GM10847 (cell line): ENCODE data around the gene LRIT3.

ENCODE experiments used
- POLR2A ChIP-seq: IDR thresholded peaks from 2 replicates; pipeline ENCODE4 v1.6.1; 2011; ENCODE audit not compliant: insufficient read length; ENCODE audit errors: extremely low read depth

The LRIT3 gene

DNA sequence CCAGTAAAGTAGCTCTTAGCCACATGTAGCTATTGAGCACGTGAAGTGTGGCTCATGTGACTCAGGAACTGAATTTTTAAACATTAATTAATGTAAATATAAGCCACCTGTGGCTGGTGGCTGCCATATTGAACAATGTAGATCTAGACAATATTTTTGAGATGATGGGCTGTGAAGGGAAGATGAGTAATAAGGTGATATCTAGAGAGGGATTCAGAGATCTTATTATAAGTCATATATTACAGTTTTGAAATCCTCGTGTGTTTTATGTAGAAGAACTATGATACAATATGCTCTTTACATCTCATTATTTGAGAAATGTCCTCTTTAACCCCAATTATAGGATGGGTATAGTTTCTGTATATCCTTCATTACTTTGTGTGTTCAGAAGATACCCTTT lies 26.7 kb upstream of the LRIT3 start:
- no peak for TF ChIP-seq POLR2A

DNA sequence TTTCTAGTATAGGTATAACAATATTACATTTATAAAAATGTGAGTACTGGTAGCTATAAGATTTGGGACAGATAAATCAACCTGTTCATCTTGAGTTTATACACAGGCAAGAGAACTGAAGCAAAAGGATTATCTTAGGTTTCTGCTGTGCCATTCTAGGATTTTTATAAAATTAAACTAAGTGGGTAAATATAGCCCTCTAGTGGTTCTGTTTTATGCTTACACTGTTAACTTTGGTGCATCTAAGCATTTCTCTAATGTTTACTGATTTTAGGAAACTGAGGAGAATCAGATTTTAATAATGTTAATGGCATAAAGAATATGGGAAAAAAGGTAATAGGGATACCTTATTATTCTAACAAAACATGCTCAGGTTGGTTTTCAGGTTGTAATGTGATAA lies 21.2 kb upstream of the LRIT3 start:
- no peak for TF ChIP-seq POLR2A

DNA sequence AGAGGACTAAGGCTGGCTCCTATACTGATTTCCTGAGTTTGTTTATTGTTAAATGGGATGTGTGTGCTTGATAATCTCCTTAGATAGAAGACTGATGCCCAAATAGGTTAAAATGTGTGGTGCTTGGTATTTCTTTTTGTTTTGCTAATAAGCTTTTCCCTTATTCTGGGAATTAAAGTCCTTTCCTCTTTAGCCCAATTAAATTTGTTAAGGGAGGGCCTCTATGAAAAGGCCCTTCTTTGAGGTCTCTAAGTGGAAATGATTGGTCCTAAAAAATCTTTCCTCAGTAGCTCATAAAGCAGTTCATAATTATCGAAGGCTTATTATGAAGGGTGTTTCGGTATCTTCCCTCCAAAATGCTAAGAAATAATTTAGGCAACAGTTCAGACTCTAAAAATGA lies 20.2 kb upstream of the LRIT3 start, which contains the start of gene RRH:
TSS of gene RRH (plus strand) at position 301 of the 400 bp plus-strand sequence. CDS start at position 357, 56 bp downstream.
- TF ChIP-seq POLR2A = no peak

DNA sequence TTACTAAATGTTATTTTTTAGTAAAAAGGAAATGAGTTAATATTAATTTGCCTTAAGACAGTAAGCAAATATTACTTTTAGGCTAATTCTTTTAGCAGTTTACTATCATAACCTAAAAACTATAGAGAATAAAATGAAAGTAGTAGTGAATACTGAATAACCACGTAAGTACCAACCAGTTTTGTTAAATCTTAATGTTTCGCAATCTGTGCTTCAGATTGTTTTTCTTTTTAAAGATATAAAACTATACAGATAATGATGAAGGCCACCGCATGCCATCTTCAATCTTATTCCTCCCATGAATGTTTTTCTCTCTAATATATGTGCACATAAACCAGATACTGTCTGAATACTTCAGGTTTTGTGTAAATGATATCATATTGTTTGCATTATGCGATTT lies 14.2 kb upstream of the LRIT3 start:
- no peak for TF ChIP-seq POLR2A

DNA sequence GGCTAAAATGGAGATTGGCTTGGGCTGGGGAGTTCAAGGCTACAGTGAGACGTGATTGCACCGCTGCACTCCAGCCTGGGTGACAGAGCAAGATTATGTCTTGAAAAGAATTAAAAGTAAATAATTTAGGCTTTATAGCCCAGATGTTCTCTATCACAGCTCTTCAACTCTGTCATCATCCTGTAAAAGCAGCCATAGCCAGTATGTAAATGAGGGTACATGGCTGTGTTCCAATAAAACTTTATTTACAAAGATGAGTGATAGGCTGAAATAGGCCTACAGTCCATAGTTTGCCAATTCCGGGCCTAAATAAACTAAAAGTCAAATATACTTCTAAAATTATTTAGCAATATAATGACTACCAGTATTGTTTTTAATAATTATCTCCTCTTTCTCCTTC lies 10.9 kb upstream of the LRIT3 start:
- no peak for TF ChIP-seq POLR2A

DNA sequence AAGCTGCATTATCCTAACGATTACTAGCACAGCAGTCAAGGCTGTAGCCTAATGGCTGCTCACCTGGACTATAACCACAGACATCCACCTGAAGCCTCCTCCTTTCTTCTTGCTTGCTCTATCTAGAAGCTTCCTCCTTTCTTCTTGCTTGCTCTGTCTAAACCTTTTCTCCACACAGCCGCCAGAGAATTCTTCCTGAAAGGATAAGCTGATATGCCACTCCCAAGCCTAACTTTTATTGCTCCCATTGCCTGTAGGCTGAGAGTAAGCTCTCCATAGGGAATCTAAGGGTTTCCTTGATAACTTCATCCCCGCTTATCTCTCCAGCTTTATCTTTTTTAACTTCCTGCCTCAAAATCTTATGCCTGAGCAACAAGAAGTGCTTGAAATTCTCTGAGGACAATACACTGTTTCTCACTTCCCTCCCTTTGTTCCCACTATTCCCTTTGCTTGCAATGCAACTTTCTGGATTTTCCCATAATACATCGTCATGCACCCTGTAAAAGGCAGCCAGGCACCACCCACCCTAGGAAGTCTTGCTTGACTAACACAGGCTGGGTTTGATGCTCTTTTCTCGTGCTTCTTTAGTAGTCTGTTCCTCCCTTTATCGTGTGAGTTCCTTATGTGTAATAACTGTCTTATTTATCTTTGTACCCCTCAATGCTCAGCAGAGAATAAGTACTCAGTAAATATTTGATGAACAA lies 1.4 kb upstream of the LRIT3 start:
- TF ChIP-seq POLR2A = no peak

DNA sequence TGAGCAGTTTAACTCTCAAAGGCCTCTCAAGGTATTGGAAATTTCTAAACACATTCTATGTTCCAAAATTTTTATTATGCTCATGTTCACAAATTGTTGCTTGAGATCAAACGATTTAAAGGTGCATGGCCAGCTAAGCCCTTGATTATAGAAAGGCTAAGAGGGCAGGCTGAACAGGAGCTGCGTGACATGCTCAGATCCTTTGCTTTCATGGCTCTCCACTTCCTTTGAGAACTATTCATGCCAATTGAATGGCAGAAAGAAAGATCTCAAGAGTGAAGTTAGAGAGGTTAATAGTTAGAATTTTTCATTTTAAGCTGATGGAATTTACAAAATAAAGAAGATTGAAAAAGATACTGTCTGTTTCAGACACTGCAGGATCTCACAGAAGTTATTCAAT lies 594 bp downstream of the LRIT3 start:
- TF ChIP-seq POLR2A = no peak

DNA sequence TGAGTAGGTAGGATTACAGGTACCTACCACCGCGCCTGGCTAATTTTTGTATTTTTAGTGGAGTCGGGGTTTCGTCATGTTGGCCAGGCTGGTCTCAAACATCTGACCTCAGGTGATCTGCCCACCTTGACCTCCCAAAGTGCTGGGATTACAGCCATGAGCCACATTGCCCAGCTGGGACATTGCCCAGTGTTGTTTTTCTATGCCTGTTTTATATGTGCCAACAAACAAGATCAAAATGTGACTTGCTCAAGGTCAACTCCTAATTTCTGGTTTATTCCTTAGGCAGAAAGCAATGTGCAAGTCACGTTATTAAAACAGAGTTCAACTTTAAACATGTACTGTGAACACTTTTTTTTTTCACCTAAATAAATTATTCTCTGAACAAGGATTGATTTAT lies 2.7 kb downstream of the LRIT3 start:
- TF ChIP-seq POLR2A = no peak

DNA sequence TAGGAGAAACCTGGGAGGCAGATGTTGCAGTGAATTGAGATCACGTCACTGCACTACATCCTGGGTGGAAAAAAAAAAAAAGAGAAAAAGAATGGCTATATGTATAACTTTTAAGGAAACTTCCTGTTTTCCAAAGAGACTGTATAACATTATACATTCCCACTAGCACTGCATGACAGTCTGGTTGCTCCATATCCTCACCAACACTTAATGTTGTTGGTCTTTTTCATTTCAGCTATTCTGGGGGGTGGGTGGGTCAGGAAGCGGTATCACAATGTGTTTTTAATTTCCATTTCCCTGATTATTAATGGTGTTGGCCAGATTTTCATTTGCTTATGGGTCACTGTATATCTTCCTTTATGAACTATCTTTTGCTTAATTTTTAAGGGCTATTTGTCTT lies 13.4 kb downstream of the LRIT3 start:
- no peak for TF ChIP-seq POLR2A

DNA sequence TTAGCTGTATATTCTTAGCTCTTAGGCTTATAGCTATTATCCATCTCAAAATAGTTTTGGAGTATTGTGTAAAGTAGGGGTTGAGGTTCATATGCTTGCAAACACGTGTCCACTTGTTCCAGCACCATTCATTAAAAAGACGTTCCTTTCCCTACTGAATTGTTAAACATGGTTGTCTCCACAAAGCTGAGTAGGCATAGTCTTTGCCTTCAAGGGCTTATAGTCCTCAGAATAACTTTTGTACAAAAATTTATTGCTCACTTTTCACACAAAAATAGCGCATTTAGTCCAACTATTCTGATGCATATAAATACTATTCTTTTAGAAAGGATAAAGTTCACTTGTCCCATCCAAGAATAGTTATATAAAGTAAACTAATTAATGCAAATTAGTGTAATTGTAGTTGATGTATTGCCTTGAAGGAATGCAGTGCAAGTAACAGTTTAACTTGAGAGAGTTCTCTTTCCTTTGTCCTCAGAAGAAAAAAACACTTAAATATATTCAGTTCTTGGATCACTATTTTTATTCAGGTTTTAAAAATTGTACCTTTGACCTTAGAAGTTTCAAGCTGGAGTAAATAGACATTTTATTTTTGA lies 14.1 kb downstream of the LRIT3 start:
- TF ChIP-seq POLR2A = no peak

DNA sequence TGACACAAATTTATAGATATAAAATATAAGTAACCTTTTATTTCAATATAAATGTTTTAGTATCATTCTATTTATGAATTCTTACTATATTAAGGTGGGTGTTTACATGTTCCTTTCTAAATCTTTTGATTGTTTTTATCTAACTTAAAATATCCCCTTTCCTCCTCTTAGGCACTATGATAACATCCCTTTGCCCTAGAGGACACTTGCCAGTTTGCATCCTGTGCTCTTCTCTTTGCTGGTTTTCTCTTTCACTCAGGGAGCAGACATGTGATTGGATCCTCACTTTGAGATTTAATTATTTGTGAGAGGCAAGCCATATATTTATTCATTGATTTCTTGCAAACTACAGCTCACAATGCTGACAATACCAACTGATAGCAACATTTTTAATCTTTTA lies 16.2 kb downstream of the LRIT3 start:
- no peak for TF ChIP-seq POLR2A

DNA sequence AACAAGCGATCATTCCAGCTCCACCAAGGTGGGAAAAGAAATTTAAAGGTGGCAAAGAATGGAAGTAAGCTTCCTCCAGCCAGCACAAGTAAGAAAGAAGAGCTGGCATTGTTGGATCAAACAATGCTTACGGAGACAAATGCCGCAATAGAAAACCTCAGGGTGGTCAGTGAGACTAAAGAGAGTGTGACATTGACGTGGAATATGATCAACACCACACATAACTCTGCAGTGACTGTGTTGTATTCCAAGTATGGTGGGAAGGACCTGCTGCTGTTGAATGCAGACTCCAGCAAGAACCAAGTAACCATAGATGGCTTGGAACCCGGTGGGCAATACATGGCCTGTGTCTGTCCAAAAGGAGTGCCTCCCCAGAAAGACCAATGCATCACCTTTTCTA lies 22.2 kb downstream of the LRIT3 start:
- no peak for TF ChIP-seq POLR2A

DNA sequence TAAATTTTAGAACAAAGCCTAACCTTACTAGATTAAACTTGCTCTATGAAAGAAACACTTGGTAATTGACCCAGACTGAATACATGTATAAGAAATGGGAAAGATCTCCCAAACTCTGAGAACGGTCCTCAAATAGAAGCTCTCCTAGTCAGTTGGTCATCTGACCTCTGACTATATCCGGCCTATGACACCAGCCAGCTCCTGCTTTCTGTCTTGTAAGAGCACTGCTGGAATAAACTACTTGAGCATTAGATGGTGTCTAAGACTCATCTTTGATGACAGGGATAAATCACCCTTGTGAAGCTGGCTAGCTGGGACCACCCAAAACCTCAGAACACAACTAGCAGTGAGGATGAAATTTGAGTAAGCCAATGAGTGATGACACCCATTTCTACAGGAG lies 24.2 kb downstream of the LRIT3 start:
- TF ChIP-seq POLR2A = no peak

DNA sequence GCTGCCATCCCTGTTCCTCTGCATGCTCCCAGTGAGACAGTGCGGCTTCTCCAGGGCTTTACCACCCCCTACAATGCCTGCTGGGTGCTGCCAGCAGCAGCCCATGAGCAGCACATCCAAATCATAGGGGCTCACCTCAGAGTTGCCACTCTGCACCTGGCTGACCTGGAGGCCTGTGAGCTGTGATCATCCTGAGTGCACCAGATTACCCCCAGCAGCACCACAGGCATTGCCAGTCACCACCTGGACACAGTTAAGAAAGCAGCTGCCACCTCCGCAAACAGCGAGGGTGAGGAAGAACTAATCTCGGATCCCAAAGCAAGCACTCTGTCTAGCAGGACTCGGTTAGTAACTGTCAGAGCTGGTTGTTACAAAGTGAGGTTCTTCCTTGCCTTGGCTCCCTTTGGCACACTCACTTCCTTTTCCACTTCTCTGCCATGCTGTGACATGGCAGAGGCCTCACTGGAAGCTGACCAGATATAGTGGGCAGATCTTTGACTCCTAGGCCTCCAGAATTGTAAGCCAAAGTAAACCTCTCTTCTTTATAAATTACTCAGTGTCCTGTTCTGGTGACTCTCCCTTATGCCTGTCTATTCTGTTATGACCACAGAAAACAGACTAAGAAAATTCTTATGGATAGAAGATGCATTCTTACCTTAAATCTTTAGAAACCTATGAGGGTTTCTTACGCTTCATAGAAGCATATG lies 25.2 kb downstream of the LRIT3 start:
- no peak for TF ChIP-seq POLR2A

DNA sequence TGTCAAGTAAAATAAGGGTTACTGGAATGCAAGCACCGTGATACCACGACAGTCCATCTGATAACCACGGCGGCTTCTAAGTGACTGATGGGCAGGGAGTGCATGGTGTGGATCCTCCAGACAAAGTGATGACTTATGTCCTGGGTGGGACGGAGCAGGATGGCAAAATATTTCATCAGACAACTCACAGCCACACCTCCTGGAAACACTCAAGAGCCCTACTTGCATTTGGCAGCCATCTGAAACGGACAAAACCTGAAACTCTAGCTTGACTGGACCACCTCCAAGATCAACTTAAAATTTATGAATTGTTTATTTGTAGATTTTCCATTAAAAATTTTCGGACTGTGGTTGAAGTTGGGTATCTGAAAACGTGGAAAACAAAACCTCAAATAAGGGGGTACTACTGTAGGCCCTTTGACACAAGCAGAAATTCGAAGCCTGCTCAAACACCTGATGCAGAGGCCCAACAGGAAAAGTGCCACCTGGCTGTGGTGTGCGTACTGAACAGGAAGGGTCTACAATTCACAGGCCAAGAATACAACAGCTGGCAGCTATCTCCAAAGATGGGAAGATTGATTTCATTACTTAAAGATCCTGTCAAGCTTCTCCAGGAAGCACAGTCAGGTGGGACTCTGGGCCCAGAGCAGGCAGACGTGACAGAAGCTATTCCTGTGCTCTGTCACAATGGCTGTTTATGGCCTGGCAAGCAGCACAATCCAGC lies 26.0 kb downstream of the LRIT3 start:
- TF ChIP-seq POLR2A = no peak

DNA sequence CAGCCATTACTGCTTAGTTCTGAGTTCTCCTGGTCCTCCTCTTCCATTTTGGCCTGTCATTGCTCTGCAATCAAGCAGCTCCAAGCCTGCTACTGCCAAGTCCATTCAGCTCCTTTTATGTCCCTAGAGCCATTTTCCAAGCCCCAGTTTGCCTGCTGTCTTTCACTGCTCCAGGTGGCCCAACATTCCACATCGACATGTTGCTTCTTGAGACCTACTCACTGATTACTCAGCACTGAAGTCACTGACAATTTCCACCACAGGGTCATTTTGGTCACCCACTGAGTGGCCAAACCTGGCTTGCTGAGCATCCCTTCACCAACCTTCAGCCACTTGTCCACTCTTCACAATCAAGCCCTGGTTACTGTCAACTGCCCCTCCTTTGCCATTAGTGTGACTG lies 27.2 kb downstream of the LRIT3 start:
- TF ChIP-seq POLR2A = no peak
